GM23248 (cell line): ENCODE measurements around the gene PKD2. TPM values are rescaled to one million over a fixed set of nuclear protein-coding genes. Genes with fewer than 3 reads are reported as not detected.

Experiments used
- DNase-seq: peaks from one replicate; pipeline ENCODE4 v3.0.0-alpha.2; 2015
- H2AFZ ChIP-seq: fragments of 200-600 bp; sonication (generic); 2 replicates; pipeline ENCODE4 v1.6.1; 2016; ENCODE audit warnings: antibody characterized with exemption
- H3F3A ChIP-seq: fragments of 200-600 bp; sonication (generic); 2 replicates; pipeline ENCODE4 v1.6.1; 2016; ENCODE audit warnings: mild to moderate bottlenecking, antibody characterized with exemption, mixed run types; ENCODE audit not compliant: insufficient read depth
- H3K27ac ChIP-seq: fragments of 200-600 bp; sonication (generic); 2 replicates; pipeline ENCODE4 v1.5.1; 2016; ENCODE audit warnings: mild to moderate bottlenecking
- H3K27me3 ChIP-seq: fragments of 200-600 bp; sonication (generic); replicated peaks from 2 replicates; pipeline ENCODE4 v1.6.1; 2016; ENCODE audit warnings: mild to moderate bottlenecking; ENCODE audit not compliant: insufficient read depth
- H3K36me3 ChIP-seq: fragments of 200-600 bp; sonication (generic); 2 replicates; pipeline ENCODE4 v1.6.1; 2016; ENCODE audit warnings: low read depth, mild to moderate bottlenecking
- H3K4me1 ChIP-seq: fragments of 200-600 bp; sonication (generic); 2 replicates; pipeline ENCODE4 v1.6.1; 2016; ENCODE audit warnings: mild to moderate bottlenecking; ENCODE audit not compliant: insufficient read depth
- H3K4me2 ChIP-seq: fragments of 200-600 bp; sonication (generic); one replicate; pipeline ENCODE4 v1.6.1; 2016; ENCODE audit warnings: mild to moderate bottlenecking; ENCODE audit not compliant: unreplicated experiment
- H3K4me3 ChIP-seq: fragments of 200-600 bp; sonication (generic); 2 replicates; pipeline ENCODE4 v1.5.1; 2016; ENCODE audit warnings: mild to moderate bottlenecking
- H3K79me2 ChIP-seq: fragments of 200-600 bp; sonication (generic); 2 replicates; pipeline ENCODE4 v1.6.1; 2016; ENCODE audit warnings: mild to moderate bottlenecking; ENCODE audit not compliant: insufficient read depth
- H3K9ac ChIP-seq: fragments of 200-600 bp; sonication (generic); 2 replicates; pipeline ENCODE4 v1.6.1; 2016; ENCODE audit warnings: mild to moderate bottlenecking
- H3K9me2 ChIP-seq: fragments of 200-600 bp; sonication (generic); 2 replicates; pipeline ENCODE4 v1.6.1; 2016; ENCODE audit warnings: mixed run types, mild to moderate bottlenecking, moderate library complexity; ENCODE audit not compliant: insufficient read depth
- H3K9me3 ChIP-seq: fragments of 200-600 bp; sonication (generic); one replicate; pipeline ENCODE4 v1.6.1; 2017; ENCODE audit warnings: low read depth
- H4K20me1 ChIP-seq: fragments of 200-600 bp; sonication (generic); 2 replicates; pipeline ENCODE4 v1.6.0; 2016; ENCODE audit not compliant: insufficient read depth
- EZH2 ChIP-seq: fragments of 200-600 bp; sonication (generic); IDR thresholded peaks from 2 replicates; pipeline ENCODE4 v1.6.1; 2018; ENCODE audit warnings: antibody characterized with exemption, mild to moderate bottlenecking; ENCODE audit not compliant: insufficient read depth, poor library complexity, severe bottlenecking
- EZH2phosphoT487 ChIP-seq: fragments of 200-600 bp; sonication (generic); IDR thresholded peaks from 2 replicates; pipeline ENCODE4 v1.6.1; 2018; ENCODE audit warnings: antibody characterized with exemption, moderate library complexity, mild to moderate bottlenecking, low read depth; ENCODE audit not compliant: insufficient read depth
- WGBS, 2 experiments: methylation state at CpG; one replicate each; pipeline ENCODE4 v1.1.6; 2015 to 2017; ENCODE audit warnings: low lambda C conversion rate in 2 of 2, low coverage in 1 of 2; ENCODE audit errors: missing lambda C conversion rate in 2 of 2; 5-methylcytosine and 5-hydroxymethylcytosine counted together
- in situ Hi-C: fragments of 300-500 bp; cut with MboI; formaldehyde crosslinking; loops from 2 replicates; pipeline ENCODE4 v1.15.0; 2020
- polyA plus RNA-seq: library from polyadenylated mRNA; unstranded; fragments of >200 nt; fragmentation: Nextera tagmentation; extraction: Ambion mirVana; gene quantifications from 2 replicates; pipeline ENCODE4 v1.2.1, GENCODE V29; 2016
- total RNA-seq: library from RNA; depleted of rRNA; stranded (reverse); fragments of >200 nt; shearing (Covaris generic); gene quantifications from 2 replicates; pipeline ENCODE4 v1.2.3, GENCODE V29; 2014

PKD2 gene
- total and polyA plus RNA-seq, 2 experiments from 2014 or later, result 35.0 to 125 TPM

DNA sequence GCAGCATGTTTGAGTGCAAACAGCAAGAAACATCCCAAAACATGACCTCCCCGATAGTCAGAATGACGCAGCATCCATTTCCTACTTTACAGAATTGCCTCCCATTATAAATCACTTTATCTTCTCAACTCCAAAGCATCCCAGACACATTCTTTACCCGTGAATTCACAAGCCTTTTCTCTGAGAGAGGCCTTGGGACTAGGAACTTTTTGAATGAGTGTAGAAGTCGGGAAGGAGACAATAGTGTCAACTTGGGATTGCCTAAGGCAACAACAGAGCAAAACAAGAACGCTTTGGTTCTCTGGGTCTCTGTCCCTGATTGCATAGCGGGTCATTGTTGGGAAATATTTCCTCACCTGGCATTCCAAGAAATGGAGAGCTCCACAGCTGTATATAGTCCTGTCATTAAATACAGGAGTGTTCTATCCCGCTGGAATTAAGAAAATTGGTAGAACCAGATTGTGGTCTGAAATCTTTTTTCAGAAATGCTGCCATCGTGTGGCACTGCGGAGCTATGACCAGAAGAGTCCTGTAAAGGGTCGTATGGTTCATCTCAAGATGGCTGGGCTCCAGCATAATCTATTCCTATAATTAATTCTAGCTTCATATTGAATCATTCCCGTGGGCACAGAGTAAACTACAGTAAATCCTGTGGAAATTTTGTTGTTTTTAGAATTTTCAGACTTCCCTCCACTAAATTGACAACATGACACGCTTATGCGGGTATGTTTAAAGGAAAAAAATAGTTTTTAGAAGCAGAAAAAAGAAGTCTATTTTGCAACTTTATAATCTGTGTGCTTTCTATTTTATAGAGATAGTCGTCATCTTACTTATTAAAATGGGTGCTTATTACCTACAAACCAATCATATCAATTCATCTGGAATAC lies 33.9 kb upstream of the PKD2 start:
- Histone ChIP-seq H3K79me2 (no peaks in the 10 kb centered on the region), H3K4me3 (peak overlapping the region; percentile 57), H3K36me3 (no peaks in the 10 kb centered on the region), H3K4me2 (peak overlapping the region; percentile 64), H3F3A (peaks cover 14% of the 10 kb centered on the region; the same call in 1 of the 2 replicates), H3K4me1 (peaks cover 20% of the 10 kb centered on the region), H2AFZ (peak overlapping the region; percentile 67), H3K9me3 (no peaks in the 10 kb centered on the region), H4K20me1 (no peaks in the 10 kb centered on the region), H3K27me3 (peaks cover 8% of the 10 kb centered on the region; the same call in 1 of the 2 replicates), H3K27ac (peak overlapping the region; percentile 80), H3K9me2 (no peaks in the 10 kb centered on the region), H3K9ac (peak overlapping the region; percentile 56)
- in situ Hi-C loops, result no loop called here
- WGBS, 2 experiments, result 22 to 24% methylated on average over 14 of the region's 14 CpGs
- no peak for TF ChIP-seq EZH2phosphoT487
- TF ChIP-seq EZH2, result no peak
- DNase-seq, result peak; percentile 85

- in situ Hi-C loops, result no loop called here
- Histone ChIP-seq H3K9me2 (no peaks in the 10 kb centered on the region), H3K27ac (no peak overlapping the region), H4K20me1 (no peaks in the 10 kb centered on the region), H3K4me2 (no peak overlapping the region), H3K9ac (no peak overlapping the region), H3F3A (peaks cover 14% of the 10 kb centered on the region; the same call in 1 of the 2 replicates), H3K9me3 (no peaks in the 10 kb centered on the region), H3K79me2 (no peaks in the 10 kb centered on the region), H3K36me3 (no peaks in the 10 kb centered on the region), H3K4me3 (no peak overlapping the region), H2AFZ (no peak overlapping the region), H3K27me3 (no peaks in the 10 kb centered on the region; the same call in 1 of the 2 replicates), H3K4me1 (peaks cover 20% of the 10 kb centered on the region)
- DNase-seq, result no peak
- TF ChIP-seq EZH2 (no peak), EZH2phosphoT487 (no peak)
- WGBS, 2 experiments, result 88 to 89% methylated on average over 6 of the region's 6 CpGs
Observed at GRCh38 chr4:87974856-87975462, 32.5 kb upstream of the PKD2 start.

- Histone ChIP-seq H3K9me3 (no peaks in the 10 kb centered on the region), H3K36me3 (no peaks in the 10 kb centered on the region), H3K27me3 (no peaks in the 10 kb centered on the region; the same call in 1 of the 2 replicates), H3K4me2 (no peak within 1 kb of the TSS), H3K9ac (no peak within 1 kb of the TSS), H3K9me2 (no peaks in the 10 kb centered on the region), H3K79me2 (no peaks in the 10 kb centered on the region), H4K20me1 (no peaks in the 10 kb centered on the region), H3K4me1 (peaks cover 20% of the 10 kb centered on the region), H3K4me3 (no peak within 1 kb of the TSS), H3F3A (peaks cover 14% of the 10 kb centered on the region; the same call in 1 of the 2 replicates), H2AFZ (no peak within 1 kb of the TSS), H3K27ac (no peak within 1 kb of the TSS)
- peak; percentile 12 for TF ChIP-seq EZH2
- TF ChIP-seq EZH2phosphoT487, result no peak
- in situ Hi-C loops, result no loop called here
- 18 to 20% methylated on average over 8 of the region's 8 CpGs for WGBS, 2 experiments
- DNase-seq, result peak; percentile 35
Observed at GRCh38 chr4:87975466-87975865, 32.0 kb upstream of the PKD2 start, which contains the start of gene SPP1. SPP1 (plus strand) TSS chr4:87975714; CDS start chr4:87976896, 1,182 bp downstream.

GRCh38 chr4:87977521-87978278 lies 29.7 kb upstream of the PKD2 start:
- no peaks in the 10 kb centered on the region for H4K20me1 ChIP-seq
- TF ChIP-seq EZH2phosphoT487 (no peak), EZH2 (no peak)
- no peaks in the 10 kb centered on the region for H3K9me2 ChIP-seq
- H3K27ac ChIP-seq, result no peak overlapping the region
- no peak overlapping the region for H3K4me2 ChIP-seq
- H3K36me3 ChIP-seq, result no peaks in the 10 kb centered on the region
- in situ Hi-C loops, result no loop called here
- H3K4me1 ChIP-seq, result peaks cover 15% of the 10 kb centered on the region
- no peaks in the 10 kb centered on the region for H3K9me3 ChIP-seq
- no peak for DNase-seq
- no peaks in the 10 kb centered on the region for H3K79me2 ChIP-seq
- peaks cover 14% of the 10 kb centered on the region; the same call in 1 of the 2 replicates for H3F3A ChIP-seq
- H3K4me3 ChIP-seq, result no peak overlapping the region
- H2AFZ ChIP-seq, result no peak overlapping the region
- 72 to 77% methylated on average over 5 of the region's 5 CpGs for WGBS, 2 experiments
- no peaks in the 10 kb centered on the region for H3K27me3 ChIP-seq
- H3K9ac ChIP-seq, result no peak overlapping the region
